Natural killer cell treated with Interleukin-12 subunit alpha and Interleukin-12 subunit beta and Interleukin-15 and Interleukin-18, amount 100 ng/mL, for 72 hours (primary cell): ENCODE results near the gene PGM5. TPM values are rescaled to one million over a fixed set of nuclear protein-coding genes. Genes with fewer than 3 reads are reported as not detected.

ENCODE experiments used
- ATAC-seq, 2 donors: fragments of 150-1000 bp; cut with Tn5 transposase in 1 of 2; sonication (Bioruptor Pico), chemical (Tn5 transposase) in 1 of 2; 2 replicates each; pipeline ENCODE4 v1.10.0; 2021
- DNase-seq: peaks from one replicate; pipeline ENCODE4 v3.0.0; 2022; ENCODE audit warnings: low spot score
- H3K27ac Mint-ChIP-seq, 2 donors: 1 replicate in 1 of 2; 2 replicates in 1 of 2; pipeline ENCODE4 v1.8.0; 2022; ENCODE audit warnings: mixed read lengths in 2 of 2, mild to moderate bottlenecking in 1 of 2, moderate library complexity in 1 of 2
- H3K27me3 Mint-ChIP-seq, 2 donors: 1 replicate in 1 of 2; 2 replicates in 1 of 2; pipeline ENCODE4 v1.8.0; 2022; ENCODE audit warnings: mixed read lengths in 2 of 2
- H3K36me3 Mint-ChIP-seq: one replicate; pipeline ENCODE4 v1.8.0; 2022; ENCODE audit warnings: mixed read lengths
- H3K4me1 Mint-ChIP-seq, 2 donors: 1 replicate in 1 of 2; 2 replicates in 1 of 2; pipeline ENCODE4 v1.8.0; 2022; ENCODE audit warnings: low read depth in 2 of 2, mixed read lengths in 2 of 2, mild to moderate bottlenecking in 1 of 2
- H3K4me3 Mint-ChIP-seq: one replicate; pipeline ENCODE4 v1.8.0; 2022; ENCODE audit warnings: mixed read lengths
- H3K9me3 Mint-ChIP-seq: 2 replicates; pipeline ENCODE4 v1.8.0; 2022; ENCODE audit warnings: mixed read lengths
- total RNA-seq, 2 donors: library from RNA; stranded (reverse); gene quantifications; one replicate each; pipeline ENCODE4 v1.2.3, GENCODE V29; 2022

The PGM5 gene
- total RNA-seq, 2 donors from 2014 or later, result not detected

- ATAC-seq, result no peak
- no peak overlapping the region for H3K4me3 Mint-ChIP-seq
- DNase-seq, result no peak
- H3K27ac Mint-ChIP-seq, result no peak overlapping the region
- H3K27me3 Mint-ChIP-seq, result peaks cover 18 to 32% of the 10 kb centered on the region in 2 donors
- H3K9me3 Mint-ChIP-seq, result no peaks in the 10 kb centered on the region
- peaks cover 3% of the 10 kb centered on the region for H3K36me3 Mint-ChIP-seq
- no peaks in the 10 kb centered on the region for H3K4me1 Mint-ChIP-seq
These were observed 167.0 kb downstream of the PGM5 start for GRCh38 chr9:68523367-68523936.

GRCh38 chr9:68530618-68531017 is 174.2 kb downstream of the PGM5 start:
- H3K9me3 Mint-ChIP-seq, result no peaks in the 10 kb centered on the region
- DNase-seq (no peak), ATAC-seq (no peak)
- H3K4me3 Mint-ChIP-seq, result no peak overlapping the region
- no peaks in the 10 kb centered on the region for H3K4me1 Mint-ChIP-seq
- no peaks in the 10 kb centered on the region for H3K36me3 Mint-ChIP-seq
- no peak overlapping the region for H3K27ac Mint-ChIP-seq
- peaks cover 0 to 2% of the 10 kb centered on the region in 2 donors for H3K27me3 Mint-ChIP-seq

- no peak overlapping the region for H3K27ac Mint-ChIP-seq
- no peak overlapping the region for H3K4me3 Mint-ChIP-seq
- no peak for ATAC-seq
- H3K36me3 Mint-ChIP-seq, result no peaks in the 10 kb centered on the region
- DNase-seq, result no peak
- H3K27me3 Mint-ChIP-seq, result peaks cover 0 to 2% of the 10 kb centered on the region in 2 donors
- H3K4me1 Mint-ChIP-seq, result no peaks in the 10 kb centered on the region
- no peaks in the 10 kb centered on the region for H3K9me3 Mint-ChIP-seq
These were observed 175.7 kb downstream of the PGM5 start for GRCh38 chr9:68532131-68532530.

GRCh38 chr9:68533678-68534077 is 177.3 kb downstream of the PGM5 start:
- no peak overlapping the region for H3K4me3 Mint-ChIP-seq
- no peaks in the 10 kb centered on the region for H3K9me3 Mint-ChIP-seq
- DNase-seq (no peak), ATAC-seq (no peak)
- no peak overlapping the region for H3K27ac Mint-ChIP-seq
- H3K4me1 Mint-ChIP-seq, result no peaks in the 10 kb centered on the region
- H3K27me3 Mint-ChIP-seq, result peaks cover 0 to 2% of the 10 kb centered on the region in 2 donors
- no peaks in the 10 kb centered on the region for H3K36me3 Mint-ChIP-seq

GRCh38 chr9:68536876-68537615 is 180.6 kb downstream of the PGM5 start:
- H3K9me3 Mint-ChIP-seq, result no peaks in the 10 kb centered on the region
- no peaks in the 10 kb centered on the region for H3K36me3 Mint-ChIP-seq
- H3K4me3 Mint-ChIP-seq, result no peak overlapping the region
- no peaks in the 10 kb centered on the region for H3K4me1 Mint-ChIP-seq
- DNase-seq (no peak), ATAC-seq (no peak)
- H3K27me3 Mint-ChIP-seq, result peaks cover 7 to 8% of the 10 kb centered on the region in 2 donors
- no peak overlapping the region for H3K27ac Mint-ChIP-seq

GRCh38 chr9:68537616-68537880 is 181.1 kb downstream of the PGM5 start:
- H3K4me3 Mint-ChIP-seq, result no peak overlapping the region
- ATAC-seq (no peak), DNase-seq (no peak)
- H3K9me3 Mint-ChIP-seq, result no peaks in the 10 kb centered on the region
- H3K36me3 Mint-ChIP-seq, result no peaks in the 10 kb centered on the region
- H3K27me3 Mint-ChIP-seq, result peaks cover 8 to 12% of the 10 kb centered on the region in 2 donors
- H3K27ac Mint-ChIP-seq, result no peak overlapping the region
- H3K4me1 Mint-ChIP-seq, result no peaks in the 10 kb centered on the region

- Mint-ChIP-seq H3K27me3 (peaks cover 10 to 14% of the 10 kb centered on the region in 2 donors), H3K4me1 (no peaks in the 10 kb centered on the region), H3K36me3 (no peaks in the 10 kb centered on the region), H3K4me3 (no peak overlapping the region), H3K9me3 (no peaks in the 10 kb centered on the region), H3K27ac (no peak overlapping the region)
- ATAC-seq, result no peak
- no peak for DNase-seq
These were observed 181.8 kb downstream of the PGM5 start for GRCh38 chr9:68538200-68538599.

- no peaks in the 10 kb centered on the region for H3K36me3 Mint-ChIP-seq
- ATAC-seq (no peak), DNase-seq (no peak)
- H3K9me3 Mint-ChIP-seq, result no peaks in the 10 kb centered on the region
- H3K4me3 Mint-ChIP-seq, result no peak within 1 kb of the TSS
- peaks cover 10 to 18% of the 10 kb centered on the region in 2 donors for H3K27me3 Mint-ChIP-seq
- no peak within 1 kb of the TSS for H3K27ac Mint-ChIP-seq
- peaks cover 6 to 7% of the 10 kb centered on the region in 2 donors for H3K4me1 Mint-ChIP-seq
These were observed 184.5 kb downstream of the PGM5 start, which contains the start of gene TMEM252 for GRCh38 chr9:68540712-68541535. Gene TMEM252 (minus strand): TSS chr9:68540883. CDS start chr9:68540814, 69 bp downstream.

GRCh38 chr9:68541568-68541967 is 185.2 kb downstream of the PGM5 start:
- Mint-ChIP-seq H3K4me3 (no peak overlapping the region), H3K27me3 (peaks cover 10 to 18% of the 10 kb centered on the region in 2 donors), H3K36me3 (no peaks in the 10 kb centered on the region), H3K9me3 (no peaks in the 10 kb centered on the region), H3K4me1 (peaks cover 9 to 11% of the 10 kb centered on the region in 2 donors), H3K27ac (no peak overlapping the region)
- DNase-seq, result no peak
- no peak for ATAC-seq

GRCh38 chr9:68545033-68545705 is 188.8 kb downstream of the PGM5 start:
- no peak for ATAC-seq
- H3K4me1 Mint-ChIP-seq, result peaks cover 16% of the 10 kb centered on the region in 2 donors

GRCh38 chr9:68546596-68547390 is 190.4 kb downstream of the PGM5 start:
- DNase-seq, result no peak
- H3K9me3 Mint-ChIP-seq, result no peaks in the 10 kb centered on the region
- H3K4me3 Mint-ChIP-seq, result peak overlapping the region; percentile 49
- peaks cover 7 to 12% of the 10 kb centered on the region in 2 donors for H3K27me3 Mint-ChIP-seq
- ATAC-seq, result peak; percentile 87 to 88
- H3K27ac Mint-ChIP-seq, result peak overlapping the region; percentile 30 to 70
- no peaks in the 10 kb centered on the region for H3K36me3 Mint-ChIP-seq
- peaks cover 16% of the 10 kb centered on the region in 2 donors for H3K4me1 Mint-ChIP-seq

More at GRCh38 chr9:68545033-68545705, 188.8 kb downstream of the PGM5 start:
- no peaks in the 10 kb centered on the region for H3K36me3 Mint-ChIP-seq
- no peak for DNase-seq
- H3K9me3 Mint-ChIP-seq, result no peaks in the 10 kb centered on the region
- H3K27ac Mint-ChIP-seq, result no peak overlapping the region
- no peak overlapping the region for H3K4me3 Mint-ChIP-seq
- peaks cover 10 to 18% of the 10 kb centered on the region in 2 donors for H3K27me3 Mint-ChIP-seq

- Mint-ChIP-seq H3K27me3 (peaks cover 4 to 6% of the 10 kb centered on the region in 2 donors), H3K36me3 (no peaks in the 10 kb centered on the region)
These were observed 191.0 kb downstream of the PGM5 start for GRCh38 chr9:68547417-68547816.

GRCh38 chr9:68548241-68548640 is 191.8 kb downstream of the PGM5 start:
- H3K36me3 Mint-ChIP-seq, result no peaks in the 10 kb centered on the region
- peaks cover 16% of the 10 kb centered on the region in 2 donors for H3K4me1 Mint-ChIP-seq
- H3K27ac Mint-ChIP-seq, result peak overlapping the region in 1 of 2 donors; percentile 18
- no peaks in the 10 kb centered on the region for H3K9me3 Mint-ChIP-seq
- no peak for ATAC-seq
- DNase-seq, result no peak
- no peak overlapping the region for H3K4me3 Mint-ChIP-seq
- peaks cover 2 to 3% of the 10 kb centered on the region in 2 donors for H3K27me3 Mint-ChIP-seq

More at GRCh38 chr9:68547417-68547816, 191.0 kb downstream of the PGM5 start:
- Mint-ChIP-seq H3K9me3 (no peaks in the 10 kb centered on the region), H3K4me1 (peaks cover 16% of the 10 kb centered on the region in 2 donors), H3K4me3 (no peak overlapping the region), H3K27ac (peak overlapping the region; percentile 30 to 70)
- DNase-seq, result no peak
- ATAC-seq, result no peak
